DMS153 treated with DMSO at 0.1 percent for 48 hours (cell line): Measurements from ENCODE around the gene ULK4.
"Not testable (repeated sequence)": the region's sequence is repeated elsewhere in the genome, so short reads cannot be mapped to it uniquely, and the experiment has no call there.

Experiments
- DNase-seq: peaks from one replicate; lab custom pipeline; 2025; ENCODE audit not compliant: unreplicated experiment; lab: John Stamatoyannopoulos, UW

Gene ULK4

DNA sequence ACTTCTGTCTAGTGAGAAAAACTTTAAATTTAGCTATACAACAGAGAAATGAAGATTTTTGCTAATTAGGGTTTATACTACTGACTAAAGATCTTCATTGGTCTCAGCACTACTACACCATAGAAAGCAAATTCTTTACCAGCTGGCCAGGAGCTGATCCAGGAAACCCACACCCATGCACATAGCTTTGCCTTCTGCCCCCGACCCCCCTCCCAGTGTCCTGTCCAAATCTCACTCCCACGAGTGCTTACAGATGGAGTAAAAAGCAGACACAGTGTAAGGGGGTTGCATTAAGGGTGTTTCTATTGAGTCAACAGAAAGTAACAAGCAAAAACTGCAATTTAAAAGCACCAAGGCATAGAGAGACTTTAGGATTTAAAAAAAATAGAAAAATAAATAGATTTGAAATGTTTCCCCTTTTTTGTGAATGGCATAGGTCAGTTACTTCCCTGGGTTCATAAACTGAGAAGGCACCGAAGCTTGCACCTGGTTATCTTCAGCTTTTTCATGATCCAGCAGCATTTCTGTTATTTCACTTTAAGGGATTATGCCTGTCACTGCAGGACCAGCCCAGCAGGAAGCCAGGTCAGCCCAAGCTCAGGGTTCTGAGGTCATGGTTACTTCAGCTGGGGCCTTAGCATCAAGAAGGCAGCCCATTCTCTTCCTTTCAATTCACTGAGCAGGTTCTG lies 638.3 kb downstream of the ULK4 start:
- DNase-seq = no peak

GRCh38 chr3:41321642-41321980 lies 640.3 kb downstream of the ULK4 start:
- DNase-seq = no peak

DNA sequence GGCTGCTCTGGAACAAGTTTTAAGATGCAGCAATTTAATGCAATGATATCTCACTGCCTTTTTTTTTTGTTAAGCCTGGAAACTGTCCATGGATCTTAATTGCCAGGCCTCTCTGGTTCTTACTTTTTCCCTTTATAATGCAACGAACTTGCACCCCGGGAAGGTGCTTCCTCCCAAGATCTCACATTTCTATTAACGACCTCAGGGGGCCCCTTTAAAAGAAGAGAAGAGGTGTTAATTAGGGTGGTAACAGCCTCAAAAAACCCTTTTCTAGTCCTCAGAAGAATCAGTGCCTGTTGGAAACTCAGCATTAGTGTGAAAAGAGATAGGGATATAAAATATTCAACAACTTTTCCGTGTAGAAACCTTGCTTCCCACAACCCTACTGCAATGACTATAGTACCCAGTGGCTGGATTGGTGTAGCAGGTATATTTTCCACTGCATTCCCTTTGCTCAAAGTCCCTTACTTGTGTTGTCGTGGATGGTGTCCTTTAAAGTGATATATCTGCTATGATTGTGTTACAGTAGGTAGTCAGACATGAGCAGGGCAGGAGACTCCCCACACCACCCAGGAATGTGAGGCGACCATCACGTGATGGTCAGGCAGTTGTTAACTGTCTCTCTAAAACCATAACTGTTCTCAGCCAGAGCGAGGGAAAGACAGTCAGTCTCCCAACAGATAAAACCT lies 640.8 kb downstream of the ULK4 start:
- DNase-seq = no peak

GRCh38 chr3:41318520-41318919 lies 643.4 kb downstream of the ULK4 start:
- no peak for DNase-seq

GRCh38 chr3:41317718-41318117 lies 644.2 kb downstream of the ULK4 start:
- DNase-seq = no peak

DNA sequence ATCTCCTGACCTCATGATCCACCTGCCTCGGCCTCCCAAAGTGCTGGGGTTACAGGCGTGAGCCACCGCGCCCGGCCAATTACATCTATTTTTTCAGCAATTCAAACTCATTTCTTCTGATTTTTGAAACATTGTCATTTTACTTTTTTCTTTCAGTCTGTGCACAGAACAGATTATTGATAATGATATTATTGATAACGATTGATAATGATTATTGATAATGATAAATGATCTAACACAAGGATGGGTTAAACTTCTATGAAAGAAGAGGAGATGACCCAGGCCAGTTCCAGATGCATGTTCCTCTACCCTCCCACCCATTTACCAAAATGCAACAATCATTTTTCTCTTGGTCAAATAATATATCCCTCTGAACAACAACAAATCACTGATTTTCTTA lies 644.6 kb downstream of the ULK4 start:
- no peak for DNase-seq

DNA sequence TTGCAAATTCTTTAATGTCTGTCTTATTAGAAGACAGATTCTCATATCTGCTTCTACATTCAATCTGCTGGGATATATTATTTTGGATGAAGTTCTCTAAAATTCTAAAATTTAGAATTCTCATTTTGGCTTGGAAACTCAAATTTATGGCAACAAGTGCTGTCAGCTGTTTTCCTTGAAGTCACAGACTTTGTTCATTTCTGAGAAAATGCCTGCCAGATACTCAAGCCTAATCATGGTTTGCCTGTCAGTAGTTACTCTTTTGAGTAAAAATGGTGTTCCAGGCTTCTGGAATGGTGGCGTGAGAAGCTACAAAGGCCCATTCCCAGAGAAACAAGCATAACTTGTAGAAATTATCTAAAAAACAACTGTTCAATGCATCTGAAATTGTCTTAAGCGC lies 646.8 kb downstream of the ULK4 start:
- DNase-seq = no peak

DNA sequence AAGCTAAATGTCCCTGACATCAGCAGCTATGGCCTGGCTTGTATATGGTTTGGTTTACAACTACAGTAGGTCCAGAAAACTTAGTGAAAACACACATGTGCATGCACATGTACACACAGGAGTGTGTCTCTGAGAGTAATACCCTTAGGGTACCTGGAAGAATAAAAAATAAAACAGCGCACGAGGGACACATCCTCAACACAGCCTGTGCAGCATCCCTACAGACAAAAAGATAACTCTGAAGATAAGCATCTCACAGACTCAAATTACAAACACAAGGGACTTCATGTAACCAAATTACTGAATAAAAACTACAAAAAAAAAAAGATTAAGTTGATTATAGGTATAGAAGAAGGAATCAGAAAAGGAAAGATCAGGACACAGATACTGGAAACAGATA lies 653.8 kb downstream of the ULK4 start:
- no peak for DNase-seq

- DNase-seq = no peak
These were observed 654.8 kb downstream of the ULK4 start for GRCh38 chr3:41307065-41307464.

- no peak for DNase-seq
These were observed 657.3 kb downstream of the ULK4 start for GRCh38 chr3:41304593-41304992.

DNA sequence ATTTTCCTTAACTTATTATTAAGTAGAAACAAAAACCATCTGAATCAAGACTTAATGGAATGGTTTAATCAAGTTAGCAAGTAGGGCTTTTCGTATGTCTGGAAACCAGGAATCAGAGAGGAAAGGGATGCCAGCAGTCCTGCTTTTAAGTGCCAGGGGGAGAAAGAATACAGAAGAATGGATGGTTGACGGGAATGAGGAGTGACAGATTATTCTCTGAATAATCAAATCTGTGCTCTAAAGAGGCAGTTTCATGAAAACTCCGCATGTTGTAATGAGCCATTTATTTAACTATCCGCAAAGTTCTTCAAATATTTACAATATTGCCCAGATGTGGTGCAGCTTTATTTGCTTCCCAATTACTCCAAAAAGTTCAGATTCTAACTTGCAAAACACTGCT lies 659.6 kb downstream of the ULK4 start:
- DNase-seq = no peak

- DNase-seq = no peak
These were observed 660.4 kb downstream of the ULK4 start for GRCh38 chr3:41301548-41301947.

GRCh38 chr3:41299036-41299435 lies 662.9 kb downstream of the ULK4 start:
- DNase-seq = no peak

DNA sequence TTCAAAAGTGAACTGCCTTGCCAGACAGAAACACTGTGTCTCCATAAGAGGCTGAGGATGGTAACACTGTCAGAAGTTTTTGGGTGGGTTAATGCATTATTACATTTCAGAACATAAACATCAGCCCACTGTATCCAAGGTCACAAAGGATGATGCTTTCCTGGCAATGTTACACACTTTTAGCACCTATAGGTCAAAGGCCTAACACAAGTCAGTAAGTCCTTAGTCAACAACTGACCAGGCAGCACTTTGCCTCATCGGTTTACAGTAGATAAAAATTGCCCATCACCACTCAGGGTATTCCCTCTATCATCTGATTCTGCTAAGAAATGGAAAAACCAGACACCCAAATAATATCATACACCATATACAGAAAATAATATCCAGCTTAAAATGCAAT lies 664.2 kb downstream of the ULK4 start:
- DNase-seq = no peak

DNA sequence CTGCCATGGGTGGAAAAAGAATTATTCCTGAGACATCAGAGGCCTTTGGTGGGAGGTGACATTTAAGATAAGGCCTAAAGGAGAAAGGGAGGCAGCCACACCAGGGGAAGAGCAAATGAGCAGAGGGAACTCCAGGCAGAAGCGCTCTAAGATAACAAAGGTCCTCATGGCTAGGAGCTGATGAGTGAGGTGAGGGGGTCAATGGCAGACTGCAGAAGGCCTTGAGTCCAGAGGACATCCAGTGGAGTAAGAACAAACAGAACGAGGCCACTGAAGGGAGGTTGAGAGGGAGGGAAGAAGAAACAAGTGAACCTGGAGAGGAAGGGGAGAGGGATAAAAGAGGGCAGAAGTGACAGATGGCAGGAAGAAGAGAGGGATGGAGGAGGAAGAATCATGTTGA lies 665.3 kb downstream of the ULK4 start:
- no peak for DNase-seq

DNA sequence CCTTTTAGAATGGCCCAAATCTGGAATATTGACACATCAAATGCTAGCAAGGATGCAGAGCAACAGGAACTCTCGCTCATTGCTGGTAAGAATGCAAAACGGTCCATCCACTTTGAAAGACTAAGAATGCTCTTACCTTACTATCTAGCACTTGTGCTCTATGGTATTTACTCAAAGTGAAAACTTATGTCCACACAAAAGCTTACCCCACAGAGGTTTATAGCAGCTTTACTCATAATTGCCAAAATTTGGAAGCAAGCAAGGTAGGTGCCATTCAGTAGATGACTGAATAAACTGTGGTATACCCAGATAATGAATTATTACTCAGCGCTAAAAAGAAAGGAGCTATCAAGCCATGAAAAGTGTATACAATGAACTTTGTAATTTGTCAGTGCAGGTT lies 666.2 kb downstream of the ULK4 start:
- no peak for DNase-seq

GRCh38 chr3:41293169-41293681 lies 668.7 kb downstream of the ULK4 start:
- DNase-seq = no peak

GRCh38 chr3:41290736-41291135 lies 671.2 kb downstream of the ULK4 start:
- no peak for DNase-seq

- DNase-seq = no peak
These were observed 671.6 kb downstream of the ULK4 start for GRCh38 chr3:41290306-41290705.

- no peak for DNase-seq
These were observed 673.1 kb downstream of the ULK4 start for GRCh38 chr3:41288785-41289184.

DNA sequence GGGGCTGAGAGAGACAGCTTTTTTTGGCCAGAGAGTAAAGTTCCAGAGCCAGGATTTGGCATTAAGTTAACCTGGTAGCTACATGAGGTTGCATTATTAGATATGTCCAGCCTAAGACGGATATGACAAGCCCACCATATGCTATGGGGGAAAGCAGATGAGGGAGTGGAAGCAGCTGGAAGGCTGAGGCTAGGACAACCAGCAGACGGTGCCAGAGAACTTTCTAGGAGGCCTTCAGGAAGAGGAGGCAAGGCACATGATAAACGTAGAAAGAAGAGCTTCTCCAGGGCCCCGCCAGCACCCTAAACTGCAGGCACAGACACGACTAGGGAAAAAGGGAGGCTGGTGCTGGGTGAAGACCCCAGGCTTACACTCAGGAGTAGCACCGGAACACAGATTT lies 675.6 kb downstream of the ULK4 start:
- no peak for DNase-seq

GRCh38 chr3:41284934-41285333 lies 677.0 kb downstream of the ULK4 start:
- DNase-seq = not testable (repeated sequence)
